ENCODE data around the gene ATG16L1. TPM values are rescaled to one million over a fixed set of nuclear protein-coding genes. Genes with fewer than 3 reads are reported as not detected.

Gene ATG16L1
- polyA plus RNA-seq, 1 donor from 2014 or later = 67.6 TPM

- no peaks in the 10 kb centered on the region for H4K20me1 ChIP-seq (ENCODE audit: insufficient read depth)
- H2AFZ ChIP-seq (ENCODE audit: low read depth, low read length) = no peak overlapping the region
- no peaks in the 10 kb centered on the region for H3K27me3 ChIP-seq (ENCODE audit: insufficient read depth, low read depth, low read length)
- H3K9ac ChIP-seq (ENCODE audit: low read length) = no peak overlapping the region
- H3F3A ChIP-seq (ENCODE audit: insufficient read depth, low read length, poor library complexity, severe bottlenecking) = no peaks in the 10 kb centered on the region
- H3K27ac ChIP-seq (ENCODE audit: low read length) = no peak overlapping the region
- no peaks in the 10 kb centered on the region for H3K9me2 ChIP-seq (ENCODE audit: insufficient read depth, low read length)
- no peak overlapping the region for H3K4me2 ChIP-seq (ENCODE audit: low read length)
- TF ChIP-seq REST (IDR thresholded peaks at IDR 0.05; ENCODE audit: borderline replicate concordance) (no peak), TAF1 (IDR thresholded peaks at IDR 0.05; ENCODE audit: low read depth) (no peak), CTCF (IDR thresholded peaks at IDR 0.05; ENCODE audit: poor library complexity, severe bottlenecking) (no peak), RAD21 (conservative IDR thresholded peaks at IDR 0.05) (no peak), POLR2AphosphoS5 (IDR thresholded peaks at IDR 0.05) (no peak)
- no peaks in the 10 kb centered on the region for H3K79me2 ChIP-seq (replicated peaks; ENCODE audit: insufficient read depth, low read length)
- H3K36me3 ChIP-seq (ENCODE audit: insufficient read depth, low read length) = no peaks in the 10 kb centered on the region
- H3K4me3 ChIP-seq (ENCODE audit: low read length) = no peak overlapping the region
- H3K9me3 ChIP-seq (ENCODE audit: low read length) = no peaks in the 10 kb centered on the region
These were observed 45.6 kb downstream of the ATG16L1 start for GRCh38 chr2:233297076-233297475.

GRCh38 chr2:233300401-233300800 is 48.9 kb downstream of the ATG16L1 start:
- no peaks in the 10 kb centered on the region for H4K20me1 ChIP-seq (ENCODE audit: insufficient read depth)
- no peak overlapping the region for H3K4me3 ChIP-seq (ENCODE audit: low read length)
- no peaks in the 10 kb centered on the region for H3K9me3 ChIP-seq (ENCODE audit: low read length)
- H2AFZ ChIP-seq (ENCODE audit: low read depth, low read length) = no peak overlapping the region
- no peak overlapping the region for H3K27ac ChIP-seq (ENCODE audit: low read length)
- H3K9ac ChIP-seq (ENCODE audit: low read length) = no peak overlapping the region
- no peaks in the 10 kb centered on the region for H3K9me2 ChIP-seq (ENCODE audit: insufficient read depth, low read length)
- H3K27me3 ChIP-seq (ENCODE audit: insufficient read depth, low read depth, low read length) = no peaks in the 10 kb centered on the region
- H3K36me3 ChIP-seq (ENCODE audit: insufficient read depth, low read length) = no peaks in the 10 kb centered on the region
- H3K79me2 ChIP-seq (replicated peaks; ENCODE audit: insufficient read depth, low read length) = no peaks in the 10 kb centered on the region
- no peaks in the 10 kb centered on the region for H3F3A ChIP-seq (ENCODE audit: insufficient read depth, low read length, poor library complexity, severe bottlenecking)
- no peak for TF ChIP-seq CTCF (IDR thresholded peaks at IDR 0.05; ENCODE audit: poor library complexity, severe bottlenecking)
- no peak for TF ChIP-seq EP300 (conservative IDR thresholded peaks at IDR 0.05; ENCODE audit: poor library complexity, severe bottlenecking)
- TF ChIP-seq POLR2AphosphoS5 (IDR thresholded peaks at IDR 0.05) = no peak
- no peak for TF ChIP-seq MXI1 (conservative IDR thresholded peaks at IDR 0.05; ENCODE audit: poor library complexity, severe bottlenecking)
- H3K4me2 ChIP-seq (ENCODE audit: low read length) = no peak overlapping the region
